ENCODE results near the gene NYNRIN.

- no peak for TF ChIP-seq CTCF (conservative IDR thresholded peaks at IDR 0.05 in 1 of 2, IDR thresholded peaks at IDR 0.05 in 1 of 2; ENCODE audit: extremely low read depth in 1 of 2, insufficient read depth in 1 of 2, low read depth in 1 of 2, low read length in 2 of 2)
- no peak for TF ChIP-seq EZH2 (IDR thresholded peaks at IDR 0.05; ENCODE audit: borderline replicate concordance, low read length)
Measured at GRCh38 chr14:24395609-24396582, 2.9 kb upstream of the NYNRIN start.
